Common myeloid progenitor, CD34-positive (primary cell): ENCODE measurements around the gene ACTN3.

ENCODE experiments used
- CTCF ChIA-PET: fragments of 350-600 bp; sonication (Branson Sonifier 250); formaldehyde crosslinking; loops from one replicate; lab custom pipeline; 2021; ENCODE audit warnings: antibody characterized with exemption; lab: Charles Lee
- POLR2A ChIA-PET: fragments of 350-600 bp; sonication (Branson Sonifier 250); formaldehyde crosslinking; loops from one replicate; lab custom pipeline; 2021; ENCODE audit warnings: antibody characterized with exemption; lab: Charles Lee
- DNase-seq, 3 donors: peaks; one replicate each; pipeline versions ENCODE4 v3.0.0 to v3.0.0-alpha.2; 2013
- H3K27ac ChIP-seq, 2 experiments: 1 replicate in 1 of 2; 2 replicates in 1 of 2; pipeline ENCODE4 v1.7.0; 2013; ENCODE audit warnings: inconsistent platforms in 2 of 2, low read length in 2 of 2, mild to moderate bottlenecking in 2 of 2, low read depth in 1 of 2, moderate library complexity in 1 of 2; ENCODE audit not compliant: severe bottlenecking in 2 of 2, insufficient read depth in 1 of 2, poor library complexity in 1 of 2
- H3K27me3 ChIP-seq, 5 experiments: replicated peaks in 2 of 5; 1 replicate in 3 of 5; 2 replicates in 2 of 5; pipeline versions ENCODE4 v1.6.1 to v1.7.0; 2013; ENCODE audit warnings: low read length in 4 of 5, mild to moderate bottlenecking in 2 of 5, moderate library complexity in 2 of 5, inconsistent platforms in 1 of 5; ENCODE audit not compliant: insufficient read depth in 5 of 5, control insufficient read depth in 4 of 5
- H3K36me3 ChIP-seq, 4 experiments: 1 replicate in 2 of 4; 2 replicates in 2 of 4; pipeline versions ENCODE4 v1.6.1 to v1.7.0; 2013; ENCODE audit warnings: low read length in 3 of 4, control low read depth in 1 of 4, mild to moderate bottlenecking in 1 of 4; ENCODE audit not compliant: control insufficient read depth in 4 of 4, insufficient read depth in 4 of 4
- H3K4me1 ChIP-seq, 4 experiments: 1 replicate in 3 of 4; 2 replicates in 1 of 4; pipeline versions ENCODE4 v1.6.1 to v1.7.1; 2013; ENCODE audit warnings: low read length in 3 of 4, mild to moderate bottlenecking in 3 of 4, control low read depth in 1 of 4, inconsistent platforms in 1 of 4, moderate library complexity in 1 of 4; ENCODE audit not compliant: control insufficient read depth in 4 of 4, insufficient read depth in 4 of 4; ENCODE audit errors: control extremely low read depth in 1 of 4
- H3K4me3 ChIP-seq, 7 experiments: 1 replicate in 4 of 7; 2 replicates in 3 of 7; pipeline versions ENCODE4 v1.5.1 to v1.7.0; 2013; ENCODE audit warnings: mild to moderate bottlenecking in 7 of 7, low read length in 6 of 7, moderate library complexity in 6 of 7, inconsistent platforms in 2 of 7, low read depth in 2 of 7, control low read depth in 1 of 7; ENCODE audit not compliant: insufficient read depth in 4 of 7, control insufficient read depth in 1 of 7; ENCODE audit errors: extremely low read depth in 1 of 7
- H3K9me3 ChIP-seq, 5 experiments: 1 replicate in 4 of 5; 2 replicates in 1 of 5; pipeline versions ENCODE4 v1.6.1 to v1.7.1; 2013; ENCODE audit warnings: low read length in 4 of 5, mild to moderate bottlenecking in 2 of 5, inconsistent platforms in 1 of 5, low read depth in 1 of 5, moderate library complexity in 1 of 5; ENCODE audit not compliant: control insufficient read depth in 4 of 5, insufficient read depth in 2 of 5; ENCODE audit errors: control extremely low read depth in 1 of 5
- WGBS: methylation state at CpG from one replicate; pipeline ENCODE4 v1.1.5; 2013; ENCODE audit not compliant: insufficient coverage; 5-methylcytosine and 5-hydroxymethylcytosine counted together

The ACTN3 gene

GRCh38 chr11:66548774-66549630 lies 2.3 kb downstream of the ACTN3 start:
- CTCF ChIA-PET: interaction anchor here (1.0 to 1.6 kb wide), 2 partner anchors 19 to 131 kb away, joined by 3 to 7 read pairs; partner anchors contain the start of gene CTSF
- POLR2A ChIA-PET: no interaction called here

GRCh38 chr11:66549696-66550095 lies 3.0 kb downstream of the ACTN3 start:
- CTCF ChIA-PET: interaction anchor here (1.0 to 1.6 kb wide), 2 partner anchors 18 to 130 kb away, joined by 3 to 7 read pairs; partner anchors contain the start of gene CTSF
- no peak overlapping the region for H3K4me3 ChIP-seq
- H3K4me1 ChIP-seq: peaks cover 5 to 14% (median 10%) of the 10 kb centered on the region in 4 experiments
- H3K9me3 ChIP-seq: no peaks in the 10 kb centered on the region
- POLR2A ChIA-PET: no interaction called here
- peaks cover 0 to 11% (median 0%) of the 10 kb centered on the region in 5 experiments for H3K27me3 ChIP-seq
- no peak for DNase-seq
- H3K27ac ChIP-seq: no peak overlapping the region
- no CpG with 5 or more reads among the region's 3 CpGs for WGBS
- no peaks in the 10 kb centered on the region for H3K36me3 ChIP-seq

More at GRCh38 chr11:66548774-66549630, 2.3 kb downstream of the ACTN3 start:
- Histone ChIP-seq H3K4me3 (no peak overlapping the region), H3K4me1 (peaks cover 11 to 21% (median 17%) of the 10 kb centered on the region in 4 experiments), H3K27ac (no peak overlapping the region), H3K9me3 (no peaks in the 10 kb centered on the region), H3K27me3 (peaks cover 0 to 9% (median 0%) of the 10 kb centered on the region in 5 experiments), H3K36me3 (no peaks in the 10 kb centered on the region)
- WGBS: 78% methylated on average over 14 of the region's 16 CpGs
- DNase-seq: no peak

DNA sequence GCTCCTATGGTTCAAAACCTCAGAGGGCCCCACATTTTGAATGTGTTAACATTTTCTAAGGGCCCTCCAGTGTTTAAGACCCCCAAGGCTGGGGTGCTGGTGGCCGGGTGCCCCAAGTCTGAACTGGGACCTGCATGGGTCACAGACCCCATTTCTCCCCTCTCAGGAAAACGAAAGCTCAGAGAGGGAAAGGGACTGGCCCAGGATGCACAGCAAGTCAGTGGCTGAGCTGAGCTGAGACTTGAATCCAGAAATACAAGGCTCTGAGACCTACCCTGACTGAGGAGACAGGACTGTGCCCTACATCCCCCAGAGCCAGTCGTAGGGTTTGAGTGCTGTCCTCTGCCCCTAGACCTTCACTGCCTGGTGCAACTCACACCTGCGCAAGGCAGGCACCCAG lies 4.2 kb downstream of the ACTN3 start:
- WGBS: 100% methylated on average over 3 of the region's 4 CpGs
- Histone ChIP-seq H3K36me3 (no peaks in the 10 kb centered on the region), H3K27me3 (peaks cover 0 to 11% (median 0%) of the 10 kb centered on the region in 5 experiments), H3K9me3 (no peaks in the 10 kb centered on the region), H3K27ac (no peak overlapping the region), H3K4me3 (no peak overlapping the region), H3K4me1 (peaks cover 0 to 5% (median 3%) of the 10 kb centered on the region in 4 experiments)
- CTCF ChIA-PET: no interaction called here
- POLR2A ChIA-PET: no interaction called here
- DNase-seq: no peak

DNA sequence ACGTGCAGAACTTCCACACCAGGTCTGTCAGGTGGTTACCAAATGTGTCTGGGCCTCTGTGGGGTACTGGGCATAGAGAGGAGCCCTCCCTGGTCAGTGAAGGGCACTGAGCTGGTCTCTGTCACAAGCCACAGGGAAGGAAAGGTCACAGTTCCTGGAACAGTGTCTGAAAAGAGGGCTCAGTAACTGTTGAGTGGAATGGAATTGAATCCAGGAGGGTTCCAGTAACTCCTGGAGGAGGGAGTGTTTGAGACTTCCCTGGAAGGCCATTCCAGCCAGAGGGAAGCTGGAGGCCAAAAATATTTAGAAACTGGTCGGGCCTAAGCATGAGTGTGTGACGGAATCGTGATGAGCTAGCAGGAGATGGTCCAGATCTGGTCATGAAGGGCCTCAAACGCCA lies 7.9 kb downstream of the ACTN3 start:
- no peaks in the 10 kb centered on the region for H3K36me3 ChIP-seq
- WGBS: 100% methylated on average over 1 of the region's 5 CpGs
- H3K4me1 ChIP-seq: peaks cover 0 to 4% (median 2%) of the 10 kb centered on the region in 4 experiments
- H3K27me3 ChIP-seq: peaks cover 0 to 18% (median 7%) of the 10 kb centered on the region in 5 experiments
- CTCF ChIA-PET: interaction anchor here (0.9 kb wide), 1 partner anchor 13 kb away, joined by 3 read pairs; no protein-coding TSS in a partner anchor
- POLR2A ChIA-PET: no interaction called here
- H3K4me3 ChIP-seq: no peak overlapping the region
- H3K9me3 ChIP-seq: no peaks in the 10 kb centered on the region
- DNase-seq: no peak
- H3K27ac ChIP-seq: no peak overlapping the region

GRCh38 chr11:66555416-66555815 lies 8.7 kb downstream of the ACTN3 start:
- no peak overlapping the region for H3K4me3 ChIP-seq
- WGBS: 95% methylated on average over 3 of the region's 3 CpGs
- CTCF ChIA-PET: interaction anchor here (0.6 kb wide), 1 partner anchor 10 kb away, joined by 3 read pairs; the partner anchor contains the start of gene ZDHHC24
- peaks cover 0 to 4% (median 2%) of the 10 kb centered on the region in 4 experiments for H3K4me1 ChIP-seq
- no peaks in the 10 kb centered on the region for H3K9me3 ChIP-seq
- no peaks in the 10 kb centered on the region for H3K36me3 ChIP-seq
- POLR2A ChIA-PET: no interaction called here
- no peak overlapping the region for H3K27ac ChIP-seq
- DNase-seq: no peak
- H3K27me3 ChIP-seq: peaks cover 0 to 18% (median 7%) of the 10 kb centered on the region in 5 experiments

DNA sequence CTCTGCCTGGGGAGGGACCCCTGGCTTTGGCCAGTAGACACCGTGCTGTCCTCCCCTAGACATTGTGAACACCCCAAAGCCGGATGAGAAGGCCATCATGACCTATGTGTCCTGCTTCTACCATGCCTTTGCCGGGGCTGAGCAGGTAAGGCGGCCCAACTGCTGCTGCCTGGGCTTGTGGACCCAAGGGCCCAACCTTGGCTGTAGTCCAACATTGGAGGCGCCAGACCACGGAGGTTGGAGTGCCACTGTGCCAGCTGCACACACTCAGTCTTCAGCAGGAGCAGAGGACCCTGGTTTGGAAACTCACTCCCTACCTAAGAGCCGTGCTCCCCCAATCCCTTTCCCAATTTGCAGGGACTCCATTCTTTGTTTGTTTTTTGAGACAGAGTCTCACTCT lies 9.4 kb downstream of the ACTN3 start:
- Histone ChIP-seq H3K4me1 (peaks cover 0 to 4% (median 2%) of the 10 kb centered on the region in 4 experiments), H3K27ac (no peak overlapping the region), H3K9me3 (no peaks in the 10 kb centered on the region), H3K27me3 (peaks cover 0 to 18% (median 9%) of the 10 kb centered on the region in 5 experiments), H3K4me3 (no peak overlapping the region), H3K36me3 (no peaks in the 10 kb centered on the region)
- POLR2A ChIA-PET: no interaction called here
- 94% methylated on average over 7 of the region's 7 CpGs for WGBS
- CTCF ChIA-PET: no interaction called here
- no peak for DNase-seq
